H1 (cell line): ENCODE data around the gene PTPRG. TPM values are rescaled to one million over a fixed set of nuclear protein-coding genes. Genes with fewer than 3 reads are reported as not detected.

Experiments
- polyA plus RNA-seq, 7 experiments: library from polyadenylated mRNA; depleted of rRNA in 3 of 7; stranded (reverse) in 5 of 7; unstranded in 2 of 7; fragments of >200 nt in 5 of 7; fragments of 200-250 nt in 2 of 7; gene quantifications; 1 replicate in 5 of 7; 2 replicates in 1 of 7; 4 replicates in 1 of 7; pipeline versions ENCODE4 v1.2.1 to v1.2.3, GENCODE V29; 2011 to 2013; ENCODE audit warnings: missing spikeins in 2 of 7, mixed read lengths in 2 of 7
- total RNA-seq: library from RNA; stranded (reverse); fragmentation: NEBNext Ultra II Directional; extraction: Animal tissue kit (Norgen Biotek cat#: 25700); gene quantifications from 2 replicates; pipeline ENCODE4 v1.2.1, GENCODE V29; 2021
- TF ChIP-seq, protein P1 (sequence below): IDR thresholded peaks from 2 replicates; pipeline ENCODE4 v1.6.1; 2011; ENCODE audit warnings: low read length, improper control_type of control experiment

The PTPRG gene
- total and polyA plus RNA-seq, 2 of the 8 experiments (the other 6 are each of a cell fraction or from before 2014, with no cell fraction given) = 23.3 to 96.2 TPM

DNA sequence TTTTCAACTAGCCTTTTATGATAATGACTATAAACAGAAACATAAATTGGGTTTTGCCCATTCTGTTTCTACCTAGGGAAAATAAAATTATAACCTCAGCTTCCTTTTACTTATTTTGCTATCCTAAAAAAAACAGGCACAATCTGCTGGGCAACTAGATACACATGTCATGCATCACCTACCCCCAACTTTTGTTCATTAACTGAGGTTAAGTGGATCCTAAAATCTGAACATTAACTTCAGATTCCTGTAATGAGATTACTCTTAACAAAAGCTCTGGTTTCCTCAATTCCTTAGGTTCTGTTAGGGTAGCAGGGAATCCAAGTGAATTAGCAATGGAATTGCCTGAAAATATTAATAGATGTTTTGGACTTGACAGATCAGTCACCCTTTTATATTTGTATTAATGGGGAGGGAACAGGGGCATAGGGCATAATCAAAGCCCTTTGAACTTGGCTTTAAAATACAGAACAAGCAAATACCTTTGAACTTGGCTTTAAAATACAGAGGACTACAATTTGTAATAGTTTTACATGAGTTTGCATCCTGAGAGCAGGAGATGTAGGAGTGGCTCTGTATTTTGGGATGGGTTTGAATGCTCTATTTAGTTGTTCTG is 705.4 kb downstream of the PTPRG start (continued):
- TF ChIP-seq, protein P1, sequence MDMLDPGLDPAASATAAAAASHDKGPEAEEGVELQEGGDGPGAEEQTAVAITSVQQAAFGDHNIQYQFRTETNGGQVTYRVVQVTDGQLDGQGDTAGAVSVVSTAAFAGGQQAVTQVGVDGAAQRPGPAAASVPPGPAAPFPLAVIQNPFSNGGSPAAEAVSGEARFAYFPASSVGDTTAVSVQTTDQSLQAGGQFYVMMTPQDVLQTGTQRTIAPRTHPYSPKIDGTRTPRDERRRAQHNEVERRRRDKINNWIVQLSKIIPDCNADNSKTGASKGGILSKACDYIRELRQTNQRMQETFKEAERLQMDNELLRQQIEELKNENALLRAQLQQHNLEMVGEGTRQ = no peak
